Measurements from ENCODE around the gene CAPZB. TPM values are rescaled to one million over a fixed set of nuclear protein-coding genes. Genes with fewer than 3 reads are reported as not detected.

Gene CAPZB
- polyA plus RNA-seq, 1 of the 3 experiments (the other 2 are of a cell fraction) = 122 TPM

GRCh38 chr1:19456968-19457441, 28.3 kb downstream of the CAPZB start:
- peak overlapping the region; percentile 5 to 45; a peak in 2 of 4 replicates for H3K27ac ChIP-seq (ENCODE audit: low read depth in 2 of 2, low read length in 1 of 2)
- H3K4me3 ChIP-seq (ENCODE audit: low read depth in 2 of 2, low read length in 1 of 2) = no peak overlapping the region
- H3K9ac ChIP-seq = no peak overlapping the region
- H3K9me2 ChIP-seq = no peaks in the 10 kb centered on the region
- H3K4me1 ChIP-seq (ENCODE audit: control insufficient read depth in 1 of 2, insufficient read depth in 2 of 2, low read depth in 1 of 2, low read length in 1 of 2) = peaks cover 31 to 59% of the 10 kb centered on the region in 2 experiments
- peaks cover 100% of the 10 kb centered on the region for H3K79me2 ChIP-seq (ENCODE audit: insufficient read depth)
- H3K9me3 ChIP-seq = no peaks in the 10 kb centered on the region
- peaks cover 3% of the 10 kb centered on the region for H3F3A ChIP-seq (replicated peaks; ENCODE audit: insufficient read depth)
- H3K36me3 ChIP-seq (replicated peaks in 1 of 2; ENCODE audit: control insufficient read depth in 1 of 2, insufficient read depth in 2 of 2, low read length in 1 of 2) = peaks cover 0 to 7% of the 10 kb centered on the region in 2 experiments
- H3K27me3 ChIP-seq (ENCODE audit: insufficient read depth) = no peaks in the 10 kb centered on the region
- ChIA-PET CTCF (interaction anchor here (1.3 kb wide), 1 partner anchor 11 kb away, joined by 7 read pairs; no protein-coding TSS in a partner anchor), POLR2A (no interaction called here)
- TF ChIP-seq MEF2A (IDR thresholded peaks at IDR 0.05; ENCODE audit: borderline replicate concordance, low read depth) (no peak), TEAD4 (IDR thresholded peaks at IDR 0.05; ENCODE audit: borderline replicate concordance, insufficient read depth) (no peak), YY1 (IDR thresholded peaks at IDR 0.05; ENCODE audit: low read depth) (no peak), TAF1 (IDR thresholded peaks at IDR 0.05; ENCODE audit: borderline replicate concordance, low read depth, low read length) (no peak), USF2 (IDR thresholded peaks at IDR 0.05; ENCODE audit: borderline replicate concordance, low read depth, low read length) (no peak), EP300 (IDR thresholded peaks at IDR 0.05; ENCODE audit: borderline replicate concordance in 1 of 2, low read depth in 1 of 2, low read length in 1 of 2) (no peak), RXRA (IDR thresholded peaks at IDR 0.05; ENCODE audit: borderline replicate concordance, low read depth) (no peak), RFX5 (IDR thresholded peaks at IDR 0.05; ENCODE audit: low read length) (no peak), TCF12 (IDR thresholded peaks at IDR 0.05) (no peak), FOSL2 (IDR thresholded peaks at IDR 0.05; ENCODE audit: borderline replicate concordance, low read depth) (no peak), GATA2 (CRISPR knock-in tag; IDR thresholded peaks at IDR 0.05) (no peak)
- TF ChIP-seq, protein P1, sequence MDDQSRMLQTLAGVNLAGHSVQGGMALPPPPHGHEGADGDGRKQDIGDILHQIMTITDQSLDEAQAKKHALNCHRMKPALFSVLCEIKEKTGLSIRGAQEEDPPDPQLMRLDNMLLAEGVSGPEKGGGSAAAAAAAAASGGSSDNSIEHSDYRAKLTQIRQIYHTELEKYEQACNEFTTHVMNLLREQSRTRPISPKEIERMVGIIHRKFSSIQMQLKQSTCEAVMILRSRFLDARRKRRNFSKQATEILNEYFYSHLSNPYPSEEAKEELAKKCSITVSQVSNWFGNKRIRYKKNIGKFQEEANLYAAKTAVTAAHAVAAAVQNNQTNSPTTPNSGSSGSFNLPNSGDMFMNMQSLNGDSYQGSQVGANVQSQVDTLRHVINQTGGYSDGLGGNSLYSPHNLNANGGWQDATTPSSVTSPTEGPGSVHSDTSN (IDR thresholded peaks at IDR 0.05) = no peak
- peak overlapping the region; percentile 48 for H3K4me2 ChIP-seq
- no peak overlapping the region for H2AFZ ChIP-seq (ENCODE audit: low read depth)
- 95% methylated on average over 9 of the region's 9 CpGs for WGBS (ENCODE audit: low lambda C conversion rate)
- H4K20me1 ChIP-seq (ENCODE audit: insufficient read depth) = peaks cover 97% of the 10 kb centered on the region
- DNase-seq = no peak

GRCh38 chr1:19455353-19455752, 30.0 kb downstream of the CAPZB start:
- no peak overlapping the region for H3K4me2 ChIP-seq
- DNase-seq = peak; percentile 47
- WGBS (ENCODE audit: low lambda C conversion rate) = 90% methylated on average over 8 of the region's 8 CpGs
- CTCF ChIA-PET = interaction anchor here (1.9 kb wide), 1 partner anchor 16 kb away, joined by 5 read pairs; no protein-coding TSS in a partner anchor
- no peak overlapping the region for H3K4me3 ChIP-seq (ENCODE audit: low read depth in 2 of 2, low read length in 1 of 2)
- no peaks in the 10 kb centered on the region for H3K27me3 ChIP-seq (ENCODE audit: insufficient read depth)
- peak overlapping the region in 1 of 2 experiments; percentile 87; a peak in 2 of 4 replicates for H3K27ac ChIP-seq (ENCODE audit: low read depth in 2 of 2, low read length in 1 of 2)
- H3K9ac ChIP-seq = no peak overlapping the region
- 0 out of 2 replicates have a peak, but pooled peaks have one; percentile 39 for TF ChIP-seq RCOR1 (IDR thresholded peaks at IDR 0.05; ENCODE audit: low read length)
- peak; percentile 80 for TF ChIP-seq MXI1 (IDR thresholded peaks at IDR 0.05; ENCODE audit: low read depth, low read length)
- TF ChIP-seq NFIC (IDR thresholded peaks at IDR 0.05; ENCODE audit: borderline replicate concordance) = no peak
- peaks cover 87% of the 10 kb centered on the region for H3K79me2 ChIP-seq (ENCODE audit: insufficient read depth)
- H3K9me2 ChIP-seq = no peaks in the 10 kb centered on the region
- H3K4me1 ChIP-seq (ENCODE audit: control insufficient read depth in 1 of 2, insufficient read depth in 2 of 2, low read depth in 1 of 2, low read length in 1 of 2) = peaks cover 40 to 71% of the 10 kb centered on the region in 2 experiments
- POLR2A ChIA-PET = interaction anchor here (1.1 kb wide), 1 partner anchor 17 kb away, joined by 3 read pairs; no protein-coding TSS in a partner anchor
- no peak overlapping the region for H2AFZ ChIP-seq (ENCODE audit: low read depth)
- H3K9me3 ChIP-seq = no peaks in the 10 kb centered on the region
- peaks cover 15% of the 10 kb centered on the region for H3F3A ChIP-seq (replicated peaks; ENCODE audit: insufficient read depth)
- H4K20me1 ChIP-seq (ENCODE audit: insufficient read depth) = peaks cover 97% of the 10 kb centered on the region
- H3K36me3 ChIP-seq (replicated peaks in 1 of 2; ENCODE audit: control insufficient read depth in 1 of 2, insufficient read depth in 2 of 2, low read length in 1 of 2) = peaks cover 0 to 7% of the 10 kb centered on the region in 2 experiments

Measured in SK-N-SH (cell line).